HepG2 (cell line): ENCODE data around the gene DAPL1. TPM values are rescaled to one million over a fixed set of nuclear protein-coding genes. Genes with fewer than 3 reads are reported as not detected.

Experiments used
- ATAC-seq: fragments of 200-7000 bp; cut with Tn5 transposase; 3 replicates; pipeline ENCODE4 v1.9.1; 2020; ENCODE audit warnings: mild to moderate bottlenecking, moderate library complexity
- BruUV-seq: library from RNA; stranded (reverse); fragments of 400-500 nt; replicated peaks from 2 replicates; lab custom pipeline; 2021; lab: Mats Ljungman, UMichigan
- CTCF ChIA-PET: fragments of 300-600 bp; formaldehyde crosslinking; extraction: SDS; loops from one replicate; lab custom pipeline; 2021; ENCODE audit warnings: low total read pairs, inconsistent platforms, low intra/inter-chr PET ratio; lab: Yijun Ruan, JAX
- POLR2A ChIA-PET: fragments of 350-600 bp; sonication (Branson Sonifier 250); formaldehyde crosslinking; loops from one replicate; lab custom pipeline; 2020; ENCODE audit warnings: antibody characterized with exemption, inconsistent platforms; lab: Yijun Ruan, JAX
- DNase-seq: peaks from one replicate; pipeline ENCODE4 v3.0.0-alpha.2; 2015; ENCODE audit warnings: low spot score
- FAIRE-seq: peaks from 3 replicates; lab custom pipeline; 2011; peaks lifted over from hg19 to GRCh38; lab: Jason Lieb, UNC
- H2AFZ ChIP-seq: one replicate; pipeline ENCODE4 v1.6.1; 2011; ENCODE audit warnings: low read length, inconsistent platforms
- H3K27ac ChIP-seq: fragments of 300-600 bp; 3 replicates; pipeline ENCODE4 v1.8.0; 2011; ENCODE audit warnings: mixed run types, mild to moderate bottlenecking, mixed read lengths, low read length, inconsistent platforms; ENCODE audit not compliant: insufficient read depth; ENCODE audit errors: extremely low read length
- H3K27me3 ChIP-seq, 2 experiments: fragments of 200-600 bp in 1 of 2; 2 replicates in 1 of 2; 3 replicates in 1 of 2; pipeline versions ENCODE4 v1.6.0 to v1.8.0; 2011; ENCODE audit warnings: low read length in 2 of 2, mild to moderate bottlenecking in 2 of 2, moderate library complexity in 2 of 2, inconsistent platforms in 1 of 2; ENCODE audit not compliant: insufficient read depth in 2 of 2, control insufficient read depth in 1 of 2
- H3K36me3 ChIP-seq, 2 experiments: fragments of 200-600 bp in 1 of 2; replicated peaks in 1 of 2; 2 replicates in 1 of 2; 3 replicates in 1 of 2; pipeline versions ENCODE4 v1.5.1 to v1.8.0; 2011; ENCODE audit warnings: low read length in 2 of 2, inconsistent platforms in 1 of 2; ENCODE audit not compliant: insufficient read depth in 2 of 2, control insufficient read depth in 1 of 2
- H3K4me1 ChIP-seq: 2 replicates; pipeline ENCODE4 v1.5.1; 2012; ENCODE audit warnings: low read length, inconsistent platforms; ENCODE audit not compliant: insufficient read depth
- H3K4me2 ChIP-seq: 2 replicates; pipeline ENCODE4 v1.6.0; 2011; ENCODE audit warnings: low read depth, low read length, inconsistent platforms
- H3K4me3 ChIP-seq, 3 experiments: fragments of 200-600 bp in 1 of 3; sonication (generic), shearing (Covaris generic) in 1 of 3; replicated peaks in 1 of 3; 2 replicates each; pipeline ENCODE4 v1.5.1; 2011 to 2016; ENCODE audit warnings: low read length in 3 of 3, inconsistent platforms in 2 of 3, low read depth in 2 of 3, mild to moderate bottlenecking in 2 of 3, control low read depth in 1 of 3, mixed read lengths in 1 of 3; ENCODE audit not compliant: insufficient read depth in 1 of 3
- H3K79me2 ChIP-seq: one replicate; pipeline ENCODE4 v1.6.1; 2011; ENCODE audit warnings: low read length, inconsistent platforms; ENCODE audit not compliant: insufficient read depth
- H3K9ac ChIP-seq: 2 replicates; pipeline ENCODE4 v1.6.0; 2011; ENCODE audit warnings: mild to moderate bottlenecking, low read depth, low read length, inconsistent platforms; ENCODE audit not compliant: insufficient read depth
- H3K9me3 ChIP-seq: 2 replicates; pipeline ENCODE4 v1.5.1; 2012; ENCODE audit warnings: mild to moderate bottlenecking, low read length
- H4K20me1 ChIP-seq: 2 replicates; pipeline ENCODE4 v1.6.0; 2011; ENCODE audit warnings: inconsistent platforms, mild to moderate bottlenecking, low read length, moderate library complexity; ENCODE audit not compliant: insufficient read depth
- FOXC1 ChIP-seq: sonication (generic); formaldehyde crosslinking; IDR thresholded peaks from 2 replicates; pipeline ENCODE4 v1.8.0; 2022; ENCODE audit warnings: mild to moderate bottlenecking, missing genetic modification reagents, borderline replicate concordance
- JDP2 ChIP-seq: sonication (generic); formaldehyde crosslinking; IDR thresholded peaks from 2 replicates; pipeline ENCODE4 v1.8.1; 2022; ENCODE audit warnings: missing genetic modification reagents, borderline replicate concordance
- JUND ChIP-seq: sonication (generic); formaldehyde crosslinking; IDR thresholded peaks from 2 replicates; pipeline ENCODE4 v1.8.0; 2022; ENCODE audit warnings: mild to moderate bottlenecking, missing genetic modification reagents
- SIN3B ChIP-seq: fragments of 150-350 bp; IDR thresholded peaks from 2 replicates; pipeline ENCODE4 v1.6.1; 2014; ENCODE audit warnings: low read length
- SP2 ChIP-seq: sonication (generic); formaldehyde crosslinking; IDR thresholded peaks from 2 replicates; pipeline ENCODE4 v1.5.1; 2020; ENCODE audit warnings: mild to moderate bottlenecking, missing genetic modification reagents
- ZNF552 ChIP-seq: sonication (generic); formaldehyde crosslinking; IDR thresholded peaks from 2 replicates; pipeline ENCODE4 v1.9.0; 2022; ENCODE audit warnings: missing genetic modification reagents, mild to moderate bottlenecking, borderline replicate concordance
- ZNF616 ChIP-seq: sonication (generic); formaldehyde crosslinking; IDR thresholded peaks from 2 replicates; pipeline ENCODE4 v1.5.0; 2020; ENCODE audit warnings: low read depth, mild to moderate bottlenecking, missing genetic modification reagents
- ZNF777 ChIP-seq: sonication (generic); formaldehyde crosslinking; IDR thresholded peaks from 2 replicates; pipeline ENCODE4 v1.4.0; 2020; ENCODE audit warnings: missing genetic modification reagents
- WGBS: methylation state at CpG from one replicate; pipeline ENCODE4 v1.1.6; 2017; ENCODE audit warnings: low lambda C conversion rate; 5-methylcytosine and 5-hydroxymethylcytosine counted together
- in situ Hi-C: cut with HindIII; loops from 2 replicates; pipeline ENCODE4 v1.10.0; 2017; ENCODE audit warnings: low pct_unique_long_range_greater_than_20kb; ENCODE audit not compliant: extremely low pct_ligation_motif_present
- intact Hi-C: fragments of 100-400 bp; cut with micrococcal nuclease; formaldehyde crosslinking; loops from one replicate; pipeline ENCODE4 v1.10.0; 2022; ENCODE audit not compliant: unreplicated experiment
- polyA plus RNA-seq, 8 experiments: library from polyadenylated mRNA; depleted of rRNA in 3 of 8; stranded (reverse) in 7 of 8; unstranded in 1 of 8; fragments of >200 nt; fragmentation: Illumina TruSeq in 4 of 8; extraction: Trizol in 4 of 8; gene quantifications; 2 replicates each; pipeline versions ENCODE4 v1.2.1 to v1.2.3, GENCODE V29; 2011 to 2016; ENCODE audit warnings: low read depth in 4 of 8, missing spikeins in 1 of 8, mixed read lengths in 1 of 8; ENCODE audit not compliant: insufficient read depth in 1 of 8
- total RNA-seq, 5 experiments: library from RNA; depleted of rRNA; stranded (reverse); fragments of >200 nt; fragmentation: Illumina TruSeq; extraction: Trizol; gene quantifications; 2 replicates each; pipeline ENCODE4 v1.2.3, GENCODE V29; 2016; ENCODE audit warnings: low read depth in 1 of 5
- TF ChIP-seq, protein P1 (sequence below): sonication (generic); formaldehyde crosslinking; IDR thresholded peaks from 2 replicates; pipeline ENCODE4 v1.5.0; 2020; ENCODE audit warnings: mild to moderate bottlenecking, missing genetic modification reagents
- TF ChIP-seq, protein P2 (sequence below): fragments of 450-650 bp; IDR thresholded peaks from 2 replicates; pipeline ENCODE4 v1.6.1; 2017
- TF ChIP-seq, protein P3 (sequence below): sonication (generic); formaldehyde crosslinking; IDR thresholded peaks from 2 replicates; pipeline ENCODE4 v1.4.0; 2020; ENCODE audit warnings: mild to moderate bottlenecking, missing genetic modification reagents
- TF ChIP-seq, protein P4 (sequence below): sonication (generic); formaldehyde crosslinking; conservative IDR thresholded peaks from 2 replicates; pipeline ENCODE4 v1.8.0; 2022; ENCODE audit warnings: missing genetic modification reagents

The DAPL1 gene
- total and polyA plus RNA-seq, 2 of the 13 experiments (the other 11 are each of a cell fraction or from before 2014, with no cell fraction given), result not detected

DNA sequence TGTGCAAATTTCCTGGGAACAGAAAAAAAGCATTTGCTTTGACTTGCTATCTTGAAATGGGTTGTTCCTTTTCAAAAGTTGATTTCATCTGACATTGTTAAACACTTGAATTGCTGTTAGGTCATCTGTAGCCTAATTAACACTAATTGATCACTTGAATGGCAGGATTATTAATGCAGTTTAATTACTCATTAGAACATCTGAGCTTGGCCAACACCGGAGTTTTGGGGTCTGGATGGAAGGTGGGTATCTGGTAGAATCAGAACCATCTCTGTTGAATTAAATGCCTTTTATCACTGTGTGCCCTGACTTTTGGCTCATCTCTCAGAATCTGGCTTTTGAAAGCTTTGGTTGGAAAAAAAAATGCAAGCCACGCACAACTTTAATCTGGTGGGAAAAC is 8.4 kb downstream of the DAPL1 start (continued):
- TF ChIP-seq, protein P1, sequence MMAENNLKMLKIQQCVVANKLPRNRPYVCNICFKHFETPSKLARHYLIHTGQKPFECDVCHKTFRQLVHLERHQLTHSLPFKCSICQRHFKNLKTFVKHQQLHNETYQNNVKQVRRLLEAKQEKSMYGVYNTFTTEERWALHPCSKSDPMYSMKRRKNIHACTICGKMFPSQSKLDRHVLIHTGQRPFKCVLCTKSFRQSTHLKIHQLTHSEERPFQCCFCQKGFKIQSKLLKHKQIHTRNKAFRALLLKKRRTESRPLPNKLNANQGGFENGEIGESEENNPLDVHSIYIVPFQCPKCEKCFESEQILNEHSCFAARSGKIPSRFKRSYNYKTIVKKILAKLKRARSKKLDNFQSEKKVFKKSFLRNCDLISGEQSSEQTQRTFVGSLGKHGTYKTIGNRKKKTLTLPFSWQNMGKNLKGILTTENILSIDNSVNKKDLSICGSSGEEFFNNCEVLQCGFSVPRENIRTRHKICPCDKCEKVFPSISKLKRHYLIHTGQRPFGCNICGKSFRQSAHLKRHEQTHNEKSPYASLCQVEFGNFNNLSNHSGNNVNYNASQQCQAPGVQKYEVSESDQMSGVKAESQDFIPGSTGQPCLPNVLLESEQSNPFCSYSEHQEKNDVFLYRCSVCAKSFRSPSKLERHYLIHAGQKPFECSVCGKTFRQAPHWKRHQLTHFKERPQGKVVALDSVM (CRISPR knock-in tag), result no peak
- TF ChIP-seq JDP2 (CRISPR knock-in tag), result no peak
- TF ChIP-seq, protein P2, sequence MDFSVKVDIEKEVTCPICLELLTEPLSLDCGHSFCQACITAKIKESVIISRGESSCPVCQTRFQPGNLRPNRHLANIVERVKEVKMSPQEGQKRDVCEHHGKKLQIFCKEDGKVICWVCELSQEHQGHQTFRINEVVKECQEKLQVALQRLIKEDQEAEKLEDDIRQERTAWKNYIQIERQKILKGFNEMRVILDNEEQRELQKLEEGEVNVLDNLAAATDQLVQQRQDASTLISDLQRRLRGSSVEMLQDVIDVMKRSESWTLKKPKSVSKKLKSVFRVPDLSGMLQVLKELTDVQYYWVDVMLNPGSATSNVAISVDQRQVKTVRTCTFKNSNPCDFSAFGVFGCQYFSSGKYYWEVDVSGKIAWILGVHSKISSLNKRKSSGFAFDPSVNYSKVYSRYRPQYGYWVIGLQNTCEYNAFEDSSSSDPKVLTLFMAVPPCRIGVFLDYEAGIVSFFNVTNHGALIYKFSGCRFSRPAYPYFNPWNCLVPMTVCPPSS, result no peak
- no peak for TF ChIP-seq ZNF777 (CRISPR knock-in tag)

DNA sequence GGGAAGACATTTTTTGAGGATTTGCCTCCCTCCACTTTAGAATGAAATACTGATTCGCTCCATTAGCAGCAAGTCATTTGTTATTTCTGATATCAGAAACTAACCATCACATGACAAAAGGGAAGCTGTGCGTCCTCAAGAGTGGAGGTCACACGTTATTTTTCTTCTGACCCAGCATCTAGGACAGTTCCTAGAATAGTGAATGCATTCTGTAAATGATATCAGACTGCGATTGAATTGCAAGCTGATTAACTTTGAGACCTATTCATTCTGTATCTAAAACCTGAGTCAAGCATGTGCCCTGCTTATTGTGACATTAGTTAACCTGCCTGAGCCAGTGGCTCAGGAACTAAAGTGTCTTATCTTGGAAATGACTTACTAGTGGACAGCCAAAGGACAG is 10.1 kb downstream of the DAPL1 start:
- in situ Hi-C loops, result no loop called here
- Histone ChIP-seq H3K9me3 (no peaks in the 10 kb centered on the region), H3K4me2 (no peak overlapping the region), H4K20me1 (no peaks in the 10 kb centered on the region), H3K4me1 (no peaks in the 10 kb centered on the region), H3K9ac (no peak overlapping the region), H3K36me3 (no peaks in the 10 kb centered on the region), H3K27ac (no peak overlapping the region), H2AFZ (no peak overlapping the region), H3K27me3 (peaks cover 0 to 7% of the 10 kb centered on the region in 2 experiments; a peak in 2 of 5 replicates), H3K4me3 (no peak overlapping the region), H3K79me2 (no peaks in the 10 kb centered on the region)
- TF ChIP-seq ZNF616 (CRISPR knock-in tag) (no peak), ZNF552 (CRISPR knock-in tag) (no peak), FOXC1 (CRISPR knock-in tag) (no peak), JUND (CRISPR knock-in tag) (no peak), SIN3B (no peak), SP2 (CRISPR knock-in tag) (no peak)
- TF ChIP-seq, protein P3, sequence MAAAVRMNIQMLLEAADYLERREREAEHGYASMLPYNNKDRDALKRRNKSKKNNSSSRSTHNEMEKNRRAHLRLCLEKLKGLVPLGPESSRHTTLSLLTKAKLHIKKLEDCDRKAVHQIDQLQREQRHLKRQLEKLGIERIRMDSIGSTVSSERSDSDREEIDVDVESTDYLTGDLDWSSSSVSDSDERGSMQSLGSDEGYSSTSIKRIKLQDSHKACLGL (CRISPR knock-in tag), result no peak
- TF ChIP-seq, protein P4, sequence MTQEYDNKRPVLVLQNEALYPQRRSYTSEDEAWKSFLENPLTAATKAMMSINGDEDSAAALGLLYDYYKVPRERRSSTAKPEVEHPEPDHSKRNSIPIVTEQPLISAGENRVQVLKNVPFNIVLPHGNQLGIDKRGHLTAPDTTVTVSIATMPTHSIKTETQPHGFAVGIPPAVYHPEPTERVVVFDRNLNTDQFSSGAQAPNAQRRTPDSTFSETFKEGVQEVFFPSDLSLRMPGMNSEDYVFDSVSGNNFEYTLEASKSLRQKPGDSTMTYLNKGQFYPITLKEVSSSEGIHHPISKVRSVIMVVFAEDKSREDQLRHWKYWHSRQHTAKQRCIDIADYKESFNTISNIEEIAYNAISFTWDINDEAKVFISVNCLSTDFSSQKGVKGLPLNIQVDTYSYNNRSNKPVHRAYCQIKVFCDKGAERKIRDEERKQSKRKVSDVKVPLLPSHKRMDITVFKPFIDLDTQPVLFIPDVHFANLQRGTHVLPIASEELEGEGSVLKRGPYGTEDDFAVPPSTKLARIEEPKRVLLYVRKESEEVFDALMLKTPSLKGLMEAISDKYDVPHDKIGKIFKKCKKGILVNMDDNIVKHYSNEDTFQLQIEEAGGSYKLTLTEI (CRISPR knock-in tag), result no peak
- FAIRE-seq, result no peak
- ATAC-seq, result no peak
- intact Hi-C loops, result no loop called here
- no peak for DNase-seq
- POLR2A ChIA-PET, result no interaction called here
- CTCF ChIA-PET, result no interaction called here
- WGBS, result 30% methylated on average over 4 of the region's 4 CpGs
- BruUV-seq, result no TSS peak
